Kidney (tissue), 14 donors: ENCODE results near the gene RYR2. TPM values are rescaled to one million over a fixed set of nuclear protein-coding genes. Genes with fewer than 3 reads are reported as not detected.

Experiments
- DNase-seq, 5 donors: peaks; one replicate each; pipeline ENCODE4 v3.0.0-alpha.2; 2013 to 2020
- FAIRE-seq: peaks from 2 replicates; lab custom pipeline; 2012; peaks lifted over from hg19 to GRCh38; lab: Jason Lieb, UNC
- H3K27ac ChIP-seq, 2 donors: one replicate each; pipeline ENCODE4 v1.7.0; 2013; ENCODE audit warnings: low read depth in 2 of 2, low read length in 2 of 2, inconsistent platforms in 1 of 2
- H3K27me3 ChIP-seq: one replicate; pipeline ENCODE4 v1.7.1; 2013; ENCODE audit warnings: low read length, inconsistent platforms; ENCODE audit not compliant: control insufficient read depth, insufficient read depth
- H3K36me3 ChIP-seq, 3 donors: one replicate each; pipeline versions ENCODE4 v1.7.0 to v1.7.1; 2013; ENCODE audit warnings: low read length in 3 of 3, control low read depth in 1 of 3, inconsistent platforms in 1 of 3; ENCODE audit not compliant: insufficient read depth in 3 of 3, control insufficient read depth in 2 of 3
- H3K4me1 ChIP-seq, 3 donors: one replicate each; pipeline versions ENCODE4 v1.7.0 to v1.7.1; 2013; ENCODE audit warnings: low read length in 3 of 3, inconsistent platforms in 1 of 3, low read depth in 1 of 3; ENCODE audit not compliant: control insufficient read depth in 2 of 3, insufficient read depth in 2 of 3
- H3K4me3 ChIP-seq, 3 donors: one replicate each; pipeline versions ENCODE4 v1.7.0 to v1.8.1; 2013; ENCODE audit warnings: low read length in 3 of 3, control low read depth in 1 of 3, inconsistent platforms in 1 of 3
- H3K9ac ChIP-seq, 3 donors: one replicate each; pipeline versions ENCODE4 v1.7.0 to v1.7.1; 2013; ENCODE audit warnings: low read length in 3 of 3, control low read depth in 1 of 3, inconsistent platforms in 1 of 3
- H3K9me3 ChIP-seq, 3 donors: one replicate each; pipeline versions ENCODE4 v1.7.0 to v1.7.1; 2013; ENCODE audit warnings: low read length in 3 of 3, control low read depth in 1 of 3, inconsistent platforms in 1 of 3; ENCODE audit not compliant: control insufficient read depth in 2 of 3, insufficient read depth in 1 of 3
- intact Hi-C: fragments of 100-400 bp; cut with DNase I; formaldehyde crosslinking; loops from one replicate; pipeline ENCODE4 v1.11.1; 2022
- polyA plus RNA-seq: library from polyadenylated mRNA; stranded (reverse); fragments of 350-450 nt; fragmentation: Illumina TruSeq; extraction: RNeasy Lipid Tissue Mini Kit (QIAGEN cat#74804); gene quantifications from one replicate; pipeline ENCODE4 v1.2.3, GENCODE V29; 2014; ENCODE audit warnings: low read depth, low replicate concordance; ENCODE audit not compliant: insufficient read depth
- total RNA-seq: library from RNA; stranded (reverse); fragmentation: NEBNext Ultra II Directional; extraction: Animal tissue kit (Norgen Biotek cat#: 25700); gene quantifications from one replicate; pipeline ENCODE4 v1.2.1, GENCODE V29; 2021
- TF ChIP-seq, protein P1 (sequence below): IDR thresholded peaks from 3 replicates; pipeline ENCODE4 v1.5.1; 2012; ENCODE audit warnings: mild to moderate bottlenecking, moderate library complexity, borderline replicate concordance; ENCODE audit not compliant: insufficient read depth; ENCODE audit errors: extremely low read depth
- donor health status: control.
- donor health status: control.
- donor health status: control.
- donor health status: control.
- donor health status: control.
- donor health status: DM: yes; HTN: yes; CAD: no.
- donor health status: Normal renal cell carcinoma (clear cell type).

Gene RYR2
- total and polyA plus RNA-seq, 2 donors from 2014 or later = 0.28 to 0.60 TPM

DNA sequence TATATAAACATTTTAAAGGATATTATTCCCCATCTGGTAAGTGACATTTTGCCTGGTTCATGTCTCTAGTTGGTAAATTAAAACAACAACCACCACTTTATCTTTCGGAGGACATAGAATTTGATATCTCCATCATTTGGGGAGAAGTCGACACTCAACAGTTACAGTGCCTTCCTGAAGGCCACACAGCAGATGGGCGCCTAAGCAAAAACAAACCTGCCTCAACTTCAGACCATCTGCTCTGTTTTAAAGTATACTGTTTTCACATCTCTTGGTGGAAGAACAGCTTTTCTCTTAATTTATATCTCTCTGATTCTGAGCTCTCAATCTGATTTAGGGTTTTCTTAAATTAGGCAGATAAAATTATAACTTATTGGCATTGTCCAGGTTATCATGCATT, 282.2 kb downstream of the RYR2 start:
- Histone ChIP-seq H3K4me3 (no peak overlapping the region), H3K4me1 (no peaks in the 10 kb centered on the region), H3K9ac (no peak overlapping the region), H3K36me3 (no peaks in the 10 kb centered on the region), H3K27me3 (no peaks in the 10 kb centered on the region), H3K27ac (no peak overlapping the region), H3K9me3 (no peaks in the 10 kb centered on the region)
- intact Hi-C loops = no loop called here
- FAIRE-seq = no peak
- DNase-seq = no peak
- TF ChIP-seq, protein P1, sequence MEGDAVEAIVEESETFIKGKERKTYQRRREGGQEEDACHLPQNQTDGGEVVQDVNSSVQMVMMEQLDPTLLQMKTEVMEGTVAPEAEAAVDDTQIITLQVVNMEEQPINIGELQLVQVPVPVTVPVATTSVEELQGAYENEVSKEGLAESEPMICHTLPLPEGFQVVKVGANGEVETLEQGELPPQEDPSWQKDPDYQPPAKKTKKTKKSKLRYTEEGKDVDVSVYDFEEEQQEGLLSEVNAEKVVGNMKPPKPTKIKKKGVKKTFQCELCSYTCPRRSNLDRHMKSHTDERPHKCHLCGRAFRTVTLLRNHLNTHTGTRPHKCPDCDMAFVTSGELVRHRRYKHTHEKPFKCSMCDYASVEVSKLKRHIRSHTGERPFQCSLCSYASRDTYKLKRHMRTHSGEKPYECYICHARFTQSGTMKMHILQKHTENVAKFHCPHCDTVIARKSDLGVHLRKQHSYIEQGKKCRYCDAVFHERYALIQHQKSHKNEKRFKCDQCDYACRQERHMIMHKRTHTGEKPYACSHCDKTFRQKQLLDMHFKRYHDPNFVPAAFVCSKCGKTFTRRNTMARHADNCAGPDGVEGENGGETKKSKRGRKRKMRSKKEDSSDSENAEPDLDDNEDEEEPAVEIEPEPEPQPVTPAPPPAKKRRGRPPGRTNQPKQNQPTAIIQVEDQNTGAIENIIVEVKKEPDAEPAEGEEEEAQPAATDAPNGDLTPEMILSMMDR = no peak

DNA sequence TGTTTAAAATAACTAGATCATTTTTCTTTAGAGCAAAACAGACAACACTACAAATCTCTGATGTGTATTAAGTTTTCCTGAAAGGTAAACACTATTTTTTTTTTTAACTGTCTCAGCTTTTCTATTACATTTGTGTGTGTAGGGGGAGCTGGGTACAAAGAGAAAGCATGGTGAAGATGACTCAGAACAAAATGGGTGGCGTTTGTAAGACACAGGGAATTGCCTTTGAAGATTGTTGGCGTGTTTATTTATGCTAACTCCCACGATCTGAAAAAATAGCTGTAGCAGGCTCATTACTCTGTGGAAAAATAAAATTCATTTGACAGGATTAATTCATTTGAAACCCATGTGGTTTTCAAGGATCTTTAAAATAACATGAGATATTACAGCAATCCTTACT, 285.1 kb downstream of the RYR2 start:
- Histone ChIP-seq H3K4me1 (no peaks in the 10 kb centered on the region), H3K27me3 (no peaks in the 10 kb centered on the region), H3K4me3 (no peak overlapping the region), H3K9ac (no peak overlapping the region), H3K27ac (no peak overlapping the region), H3K36me3 (no peaks in the 10 kb centered on the region), H3K9me3 (no peaks in the 10 kb centered on the region)
- FAIRE-seq (no peak), DNase-seq (peak in 2 of 5 donors; percentile 1 to 3)
- intact Hi-C loops = no loop called here
- TF ChIP-seq, protein P1 = no peak

DNA sequence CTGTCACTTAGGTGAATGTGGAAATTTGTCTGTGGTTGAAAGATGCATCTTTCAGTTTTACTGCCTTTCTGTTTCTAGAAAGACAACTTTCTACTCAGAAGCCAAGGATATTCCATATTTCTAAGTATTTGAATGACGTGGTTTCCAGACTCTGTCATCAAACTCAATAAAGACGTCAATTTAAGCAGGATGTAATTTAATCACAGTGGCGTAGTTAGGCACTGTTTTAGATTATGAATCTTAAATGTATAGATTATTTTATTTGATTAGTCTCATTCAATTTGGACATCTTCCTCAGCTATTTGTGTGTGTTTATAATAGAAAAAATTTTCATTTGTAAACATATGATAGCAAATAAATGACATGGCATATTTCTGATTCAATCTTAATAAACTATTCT, 298.9 kb downstream of the RYR2 start:
- Histone ChIP-seq H3K27ac (no peak overlapping the region), H3K9ac (no peak overlapping the region), H3K4me3 (no peak overlapping the region), H3K27me3 (no peaks in the 10 kb centered on the region), H3K4me1 (no peaks in the 10 kb centered on the region), H3K36me3 (no peaks in the 10 kb centered on the region), H3K9me3 (no peaks in the 10 kb centered on the region)
- intact Hi-C loops = no loop called here
- TF ChIP-seq, protein P1 = no peak
- DNase-seq (no peak), FAIRE-seq (no peak)

DNA sequence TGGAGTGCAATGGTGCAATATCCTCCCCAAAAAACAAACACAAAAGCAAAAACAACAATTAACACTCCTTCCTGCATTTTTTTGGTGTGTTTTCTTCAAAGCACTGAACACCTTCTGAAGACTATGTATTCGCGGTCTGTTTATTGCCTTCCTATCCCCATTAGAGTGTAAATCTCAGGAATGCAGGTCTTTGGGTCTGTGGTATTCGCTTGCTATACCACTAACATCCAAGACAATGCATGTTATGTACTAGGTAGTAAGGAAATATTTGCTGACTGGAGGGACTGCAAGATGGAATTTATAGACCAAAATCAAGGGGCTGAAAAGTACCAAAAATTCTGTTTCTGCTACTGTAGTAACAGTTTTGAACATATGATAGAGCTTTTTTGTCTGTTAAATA, 299.4 kb downstream of the RYR2 start:
- Histone ChIP-seq H3K4me1 (no peaks in the 10 kb centered on the region), H3K27ac (no peak overlapping the region), H3K27me3 (no peaks in the 10 kb centered on the region), H3K36me3 (no peaks in the 10 kb centered on the region), H3K4me3 (no peak overlapping the region), H3K9ac (no peak overlapping the region), H3K9me3 (no peaks in the 10 kb centered on the region)
- intact Hi-C loops = no loop called here
- no peak for FAIRE-seq
- no peak for DNase-seq
- TF ChIP-seq, protein P1 = no peak
